ENCODE measurements around the gene NEK6. TPM values are rescaled to one million over a fixed set of nuclear protein-coding genes. Genes with fewer than 3 reads are reported as not detected.

NEK6 gene
- total and polyA plus RNA-seq, 2 of the 8 experiments (the other 6 are each of a cell fraction or from before 2014, with no cell fraction given): 17.7 to 19.7 TPM

GRCh38 chr9:124284237-124284831 is 26.6 kb downstream of the NEK6 start:
- H4K91ac ChIP-seq (replicated peaks; ENCODE audit: insufficient read length, low read length): no peak overlapping the region
- no peak overlapping the region for H2BK20ac ChIP-seq (ENCODE audit: low read length)
- H3K14ac ChIP-seq (ENCODE audit: insufficient read length): no peak overlapping the region
- no peak overlapping the region for H3K4me2 ChIP-seq (ENCODE audit: insufficient read depth in 1 of 2, low read depth in 2 of 2, low read length in 2 of 2)
- H3K79me2 ChIP-seq (ENCODE audit: control insufficient read depth in 1 of 2, insufficient read depth in 2 of 2, low read length in 2 of 2): no peaks in the 10 kb centered on the region; a peak in 1 of 4 replicates
- CTCF ChIA-PET (ENCODE audit: partially characterized antibody): interaction anchor here (0.9 to 1.4 kb wide), 2 partner anchors 21 to 158 kb away, joined by 3 to 4 read pairs; no protein-coding TSS in a partner anchor
- TF ChIP-seq SIRT6 (IDR thresholded peaks at IDR 0.05; ENCODE audit: low read length) (no peak), RAD21 (IDR thresholded peaks at IDR 0.05 in 1 of 2, conservative IDR thresholded peaks at IDR 0.05 in 1 of 2; ENCODE audit: low read depth in 2 of 2, low read length in 2 of 2) (no peak), KDM5A (IDR thresholded peaks at IDR 0.05; ENCODE audit: low read length) (no peak), TBP (IDR thresholded peaks at IDR 0.05; ENCODE audit: low read depth, low read length) (no peak), E2F6 (IDR thresholded peaks at IDR 0.05) (no peak), TCF12 (IDR thresholded peaks at IDR 0.05; ENCODE audit: low read depth, low read length) (no peak), BRCA1 (IDR thresholded peaks at IDR 0.05; ENCODE audit: low read depth, low read length) (no peak), SIX5 (IDR thresholded peaks at IDR 0.05; ENCODE audit: low read depth, low read length) (no peak)
- no peak overlapping the region for H4K5ac ChIP-seq (ENCODE audit: insufficient read length, low read depth, low read length)
- no peak overlapping the region for H2BK15ac ChIP-seq (ENCODE audit: low read length)
- H2AFZ ChIP-seq (ENCODE audit: low read length): no peak overlapping the region
- no peaks in the 10 kb centered on the region for H3K36me3 ChIP-seq (ENCODE audit: control insufficient read depth in 2 of 4, insufficient read depth in 4 of 4, low read length in 3 of 4)
- no peak overlapping the region for H2BK120ac ChIP-seq (replicated peaks; ENCODE audit: low read depth, low read length)
- H2AK5ac ChIP-seq (ENCODE audit: low read depth, low read length): no peak overlapping the region
- DNase-seq (ENCODE audit: low read depth in 1 of 2, low spot score in 2 of 2): no peak
- POLR2A ChIA-PET (ENCODE audit: partially characterized antibody): interaction anchor here (1.0 to 1.4 kb wide), 2 partner anchors 8 to 9 kb away, joined by 3 to 4 read pairs; no protein-coding TSS in a partner anchor
- H3K23me2 ChIP-seq (ENCODE audit: low read depth, low read length): no peaks in the 10 kb centered on the region
- H3K4ac ChIP-seq (replicated peaks; ENCODE audit: insufficient read length, low read depth, low read length): no peak overlapping the region
- H3K79me1 ChIP-seq (ENCODE audit: low read depth, low read length): peaks cover 3% of the 10 kb centered on the region; the same call in 1 of the 2 replicates
- no peak overlapping the region for H3K4me3 ChIP-seq (ENCODE audit: extremely low read depth in 1 of 4, insufficient read depth in 2 of 4, low read depth in 3 of 4, low read length in 4 of 4)
- FAIRE-seq: no peak
- H2BK5ac ChIP-seq (ENCODE audit: low read depth, low read length): no peak overlapping the region
- H3K27ac ChIP-seq (ENCODE audit: low read depth, low read length): no peak overlapping the region
- peaks cover 0 to 5% of the 10 kb centered on the region in 2 experiments for H4K20me1 ChIP-seq (replicated peaks in 1 of 2; ENCODE audit: control insufficient read depth in 1 of 2, insufficient read depth in 2 of 2, low read length in 2 of 2)
- H3K56ac ChIP-seq (replicated peaks; ENCODE audit: insufficient read length, low read depth, low read length): no peak overlapping the region
- H3K23ac ChIP-seq (ENCODE audit: insufficient read length): no peak overlapping the region
- H3K9me3 ChIP-seq (ENCODE audit: insufficient read depth in 2 of 2, low read depth in 1 of 2, low read length in 1 of 2): no peaks in the 10 kb centered on the region
- no peaks in the 10 kb centered on the region for H3K27me3 ChIP-seq (replicated peaks in 1 of 4; ENCODE audit: control insufficient read depth in 3 of 4, extremely low read depth in 1 of 4, insufficient read depth in 3 of 4, low read length in 3 of 4)
- H2BK12ac ChIP-seq (ENCODE audit: low read depth, low read length): no peak overlapping the region
- no peaks in the 10 kb centered on the region; a peak in 1 of 7 replicates for H3K4me1 ChIP-seq (replicated peaks in 1 of 4; ENCODE audit: control insufficient read depth in 3 of 4, insufficient read depth in 4 of 4, low read length in 3 of 4)
- H3K9ac ChIP-seq (replicated peaks in 1 of 4; ENCODE audit: extremely low read depth in 1 of 4, low read depth in 3 of 4, low read length in 3 of 4): no peak overlapping the region
- H4K8ac ChIP-seq (ENCODE audit: extremely low read depth, insufficient read depth, low read length): no peak overlapping the region
- H3K18ac ChIP-seq (ENCODE audit: extremely low read depth, low read length): no peak overlapping the region
- WGBS, 2 experiments (ENCODE audit: extremely low coverage in 1 of 2, insufficient coverage in 1 of 2, insufficient read length in 1 of 2, insufficient replicate concordance in 2 of 2, low coverage in 1 of 2, low lambda C conversion rate in 2 of 2, missing lambda C conversion rate in 1 of 2): 93% methylated on average over 18 of the region's 18 CpGs; no CpG with 5 or more reads in 1 of the 2 experiments

All from H1 (cell line).